Adrenal gland (tissue), 12 donors: ENCODE data around the gene SLC25A26. TPM values are rescaled to one million over a fixed set of nuclear protein-coding genes. Genes with fewer than 3 reads are reported as not detected.

Experiments
- DNase-seq, 7 donors: peaks; one replicate each; pipeline ENCODE4 v3.0.0-alpha.2; 2019 to 2020
- H3K27ac ChIP-seq, 5 donors: fragments of 200-600 bp; sonication (generic) in 4 of 5; 1 replicate in 3 of 5; 2 replicates in 2 of 5; pipeline versions ENCODE4 v1.5.1 to v1.8.0; 2016 to 2020; ENCODE audit warnings: mild to moderate bottlenecking in 1 of 5
- H3K27me3 ChIP-seq: fragments of 200-600 bp; 2 replicates; pipeline ENCODE4 v1.8.0; 2021
- H3K36me3 ChIP-seq, 2 donors: fragments of 200-600 bp; replicated peaks in 1 of 2; 1 replicate in 1 of 2; 2 replicates in 1 of 2; pipeline versions ENCODE4 v1.5.1 to v1.8.0; 2018 to 2022
- H3K4me1 ChIP-seq, 2 donors: fragments of 200-600 bp; replicated peaks in 1 of 2; 1 replicate in 1 of 2; 2 replicates in 1 of 2; pipeline versions ENCODE4 v1.5.1 to v1.8.0; 2018 to 2021
- H3K4me3 ChIP-seq, 4 donors: fragments of 200-600 bp; sonication (generic) in 3 of 4; one replicate each; pipeline ENCODE4 v1.5.1; 2016 to 2018
- H3K9me3 ChIP-seq, 3 donors: fragments of 200-600 bp; sonication (generic) in 1 of 3; replicated peaks in 1 of 3; 1 replicate in 2 of 3; 2 replicates in 1 of 3; pipeline versions ENCODE4 v1.5.1 to v1.8.0; 2016 to 2021
- CTCF ChIP-seq, 6 experiments: fragments of 450-650 bp in 4 of 6; fragments of 200-600 bp in 2 of 6; sonication (generic) in 1 of 6; IDR thresholded peaks; 1 replicate in 5 of 6; 2 replicates in 1 of 6; pipeline versions ENCODE4 v1.5.1 to v1.8.0; 2016 to 2021; ENCODE audit warnings: antibody characterized with exemption in 6 of 6, mild to moderate bottlenecking in 2 of 6, moderate library complexity in 1 of 6
- POLR2A ChIP-seq, 2 donors: fragments of 450-650 bp; IDR thresholded peaks; one replicate each; pipeline ENCODE4 v1.6.1; 2017; ENCODE audit warnings: antibody characterized with exemption in 2 of 2, mild to moderate bottlenecking in 2 of 2, moderate library complexity in 1 of 2
- WGBS, 4 donors: extraction: QIAGEN DNeasy Blood & Tissue Kit in 2 of 4; methylation state at CpG; one replicate each; pipeline versions ENCODE4 v1.1.5 to v1.1.7; 2013 to 2017; 5-methylcytosine and 5-hydroxymethylcytosine counted together
- intact Hi-C, 2 donors: fragments of 100-400 bp; cut with DNase I; formaldehyde crosslinking; loops; one replicate each; pipeline versions ENCODE4 v1.14.1 to v1.15.0; 2022 to 2023
- polyA plus RNA-seq, 3 donors: library from polyadenylated mRNA; stranded (reverse); fragments of 200-250 nt in 2 of 3; fragments of 350-450 nt in 1 of 3; fragmentation: Illumina TruSeq in 1 of 3; extraction: RNeasy Lipid Tissue Mini Kit (QIAGEN cat#74804) in 1 of 3; gene quantifications; one replicate each; pipeline ENCODE4 v1.2.3, GENCODE V29; 2013 to 2014
- total RNA-seq, 9 donors: library from RNA; depleted of rRNA in 4 of 9; stranded (reverse); fragments of >200 nt in 4 of 9; fragments of 120-200 nt in 1 of 9; fragmentation: NEBNext Ultra II Directional in 1 of 9; extraction: Animal tissue kit (Norgen Biotek cat#: 25700) in 1 of 9; gene quantifications; one replicate each; pipeline versions ENCODE4 v1.1.0 to v1.2.4, GENCODE V29; 2013 to 2023
- donor health status: healthy with polysubstance abuse.
- donor health status: Bipolar disorder and iron deficiency.
- donor health status: DM: yes; HTN: yes; CAD: no.
- donor health status: DM: no; HTN: no; CAD: no.
- donor health status: DM: no; HTN: no; CAD: no.
- donor health status: DM: yes; HTN: yes; CAD: no.

Gene SLC25A26
- total and polyA plus RNA-seq, 12 donors, result 9.5 to 38.2 (median 22.2) TPM

- no peak for DNase-seq
- Histone ChIP-seq H3K27ac (no peak overlapping the region), H3K27me3 (no peaks in the 10 kb centered on the region), H3K4me1 (peaks cover 0 to 8% of the 10 kb centered on the region in 2 donors), H3K36me3 (no peaks in the 10 kb centered on the region), H3K4me3 (no peak overlapping the region), H3K9me3 (no peaks in the 10 kb centered on the region)
- intact Hi-C loops, result no loop called here
- WGBS, 4 donors, result 94 to 97% (median 95%) methylated on average over 9 of the region's 9 CpGs
- no peak for TF ChIP-seq POLR2A (IDR thresholded peaks at IDR 0.05)
- TF ChIP-seq CTCF (IDR thresholded peaks at IDR 0.05), result no peak
Observed at GRCh38 chr3:66344391-66344811, 123.6 kb downstream of the SLC25A26 start.

- WGBS, 4 donors, result 88 to 94% (median 91%) methylated on average over 8 of the region's 8 CpGs
- TF ChIP-seq POLR2A (IDR thresholded peaks at IDR 0.05) (no peak), CTCF (IDR thresholded peaks at IDR 0.05) (no peak)
- H3K36me3 ChIP-seq, result no peaks in the 10 kb centered on the region
- H3K9me3 ChIP-seq, result no peaks in the 10 kb centered on the region
- H3K27me3 ChIP-seq, result no peaks in the 10 kb centered on the region
- no peak overlapping the region for H3K27ac ChIP-seq
- H3K4me3 ChIP-seq, result no peak overlapping the region
- DNase-seq, result no peak
- H3K4me1 ChIP-seq, result peaks cover 0 to 8% of the 10 kb centered on the region in 2 donors
- intact Hi-C loops, result no loop called here
Observed at GRCh38 chr3:66344848-66345578, 124.2 kb downstream of the SLC25A26 start.

- H3K4me1 ChIP-seq, result no peaks in the 10 kb centered on the region
- H3K9me3 ChIP-seq, result no peaks in the 10 kb centered on the region
- intact Hi-C loops, result no loop called here
- H3K27me3 ChIP-seq, result no peaks in the 10 kb centered on the region
- H3K4me3 ChIP-seq, result no peak overlapping the region
- WGBS, 4 donors, result 67 to 76% (median 73%) methylated on average over 3 of the region's 3 CpGs
- H3K36me3 ChIP-seq, result no peaks in the 10 kb centered on the region
- TF ChIP-seq CTCF (IDR thresholded peaks at IDR 0.05) (no peak), POLR2A (IDR thresholded peaks at IDR 0.05) (no peak)
- no peak overlapping the region for H3K27ac ChIP-seq
- DNase-seq, result no peak
Observed at GRCh38 chr3:66348704-66349103, 127.9 kb downstream of the SLC25A26 start.

- DNase-seq, result no peak
- intact Hi-C loops, result no loop called here
- no peaks in the 10 kb centered on the region for H3K36me3 ChIP-seq
- no peaks in the 10 kb centered on the region for H3K27me3 ChIP-seq
- 92 to 94% (median 93%) methylated on average over 8 of the region's 8 CpGs for WGBS, 4 donors
- no peaks in the 10 kb centered on the region for H3K4me1 ChIP-seq
- TF ChIP-seq POLR2A (IDR thresholded peaks at IDR 0.05) (no peak), CTCF (IDR thresholded peaks at IDR 0.05) (no peak)
- no peak overlapping the region for H3K27ac ChIP-seq
- H3K9me3 ChIP-seq, result no peaks in the 10 kb centered on the region
- no peak overlapping the region for H3K4me3 ChIP-seq
Observed at GRCh38 chr3:66350601-66351000, 129.8 kb downstream of the SLC25A26 start.
